ENCODE results near the gene DCP2.
"Not testable (repeated sequence)": the region's sequence is repeated elsewhere in the genome, so short reads cannot be mapped to it uniquely, and the experiment has no call there.

DNA sequence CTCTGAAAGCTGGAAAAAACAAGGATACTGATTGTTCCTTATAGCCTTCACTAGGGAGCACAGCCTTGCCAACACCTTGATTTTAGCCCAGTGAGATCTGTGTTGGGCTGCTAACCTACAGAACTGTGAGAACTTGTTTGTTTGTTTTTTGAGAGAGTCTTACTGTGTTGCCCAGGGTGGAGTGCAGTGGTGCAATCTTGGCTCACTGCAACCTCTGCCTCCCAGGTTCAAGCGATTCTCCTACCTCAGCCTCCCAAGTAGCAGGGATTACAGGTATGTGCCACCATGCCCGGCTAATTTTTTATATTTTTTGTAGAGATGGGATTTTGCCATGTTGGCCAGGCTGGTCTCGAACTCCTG is 13.2 kb upstream of the DCP2 start:
- TF ChIP-seq CTCF, POLR2A, EP300 (IDR thresholded peaks at IDR 0.05): not testable (repeated sequence)
